Measurements from ENCODE around the gene GJA9.

GJA9 gene

DNA sequence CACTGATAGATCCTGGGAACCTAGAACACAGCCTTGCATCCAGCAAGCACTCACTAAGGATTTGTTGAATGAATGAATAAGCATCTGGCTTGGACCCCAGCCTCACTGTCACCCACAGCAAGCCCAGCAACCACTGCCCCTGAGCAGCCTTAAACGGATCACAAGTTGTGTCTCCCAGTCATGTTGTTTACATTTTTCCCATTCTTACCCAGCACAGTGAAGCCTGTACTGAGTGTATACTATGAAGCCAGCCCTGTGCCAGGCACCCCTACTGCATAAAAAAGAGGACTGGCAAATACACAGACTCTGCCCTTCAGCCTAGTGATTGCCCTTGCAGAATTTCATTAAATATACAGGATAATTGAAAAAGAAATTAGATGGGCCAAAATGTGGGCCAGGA, 52.0 kb downstream of the GJA9 start:
- DNase-seq, result no peak

DNA sequence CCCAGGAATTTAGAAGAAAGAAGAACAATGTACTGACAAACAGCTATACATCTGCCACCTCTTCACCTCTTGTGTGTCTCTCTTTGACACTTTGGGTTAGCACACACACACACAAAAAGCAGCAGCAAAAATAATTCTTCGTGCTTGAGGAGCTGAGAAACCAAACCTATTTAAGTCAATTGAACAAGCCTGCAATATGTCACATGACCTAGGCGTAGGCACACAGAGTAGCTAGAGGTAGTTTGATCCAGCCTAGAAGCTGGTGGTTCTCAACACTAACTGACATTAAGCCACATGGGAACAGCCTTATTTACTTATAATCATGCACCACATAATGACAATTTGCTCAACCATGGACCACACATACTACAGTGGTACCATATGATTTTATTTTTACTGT, 54.1 kb downstream of the GJA9 start:
- DNase-seq, result no peak

DNA sequence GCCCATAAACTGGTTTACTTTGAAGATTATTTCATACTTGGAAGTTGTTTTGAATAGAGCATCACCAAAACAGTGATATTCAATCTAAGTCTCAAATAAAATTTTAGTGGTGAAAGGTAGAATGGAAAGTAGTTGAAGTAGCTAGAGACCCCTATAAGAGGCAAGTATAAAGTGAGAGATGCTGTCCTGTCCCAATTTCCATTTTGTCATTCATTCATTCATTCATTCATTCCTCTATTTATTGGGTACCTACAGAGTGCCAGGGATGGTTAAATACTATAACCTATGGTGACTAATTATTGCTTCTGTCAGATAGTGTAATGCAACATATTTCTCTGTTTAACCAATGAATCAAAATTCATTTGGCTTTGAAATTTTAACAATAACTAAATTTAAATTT, 54.5 kb downstream of the GJA9 start:
- no peak for DNase-seq

DNA sequence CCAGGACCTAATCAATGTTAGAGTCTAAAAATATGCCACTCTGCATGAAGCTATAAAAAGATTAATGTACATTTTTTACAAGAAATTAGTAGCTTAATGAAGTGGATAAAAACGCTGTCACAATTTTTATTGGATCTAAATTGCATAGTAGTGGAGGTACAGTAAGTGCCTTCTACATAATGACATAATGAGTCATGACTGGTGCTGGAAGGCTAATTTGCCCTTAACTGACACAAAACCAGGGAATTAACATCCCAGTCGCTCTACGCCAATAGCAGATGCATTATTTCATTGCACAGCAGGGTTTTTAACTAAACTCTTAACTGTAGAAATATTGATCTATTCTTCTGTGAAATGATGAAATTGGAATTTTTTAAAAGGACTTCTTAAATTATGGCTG, 55.1 kb downstream of the GJA9 start:
- no peak for DNase-seq

All from midbrain (tissue), 1 donor.